GM18517 (cell line): ENCODE data around the gene SHMT2.
A peak's percentile ranks its signal among the peaks of the same experiment; 100 is the strongest.

Experiments used
- ATAC-seq: cut with Tn5 transposase; IDR thresholded peaks from one replicate; pipeline ENCODE4 v1.9.1; 2021; ENCODE audit warnings: mild to moderate bottlenecking, moderate library complexity; ENCODE audit not compliant: unreplicated experiment

The SHMT2 gene

DNA sequence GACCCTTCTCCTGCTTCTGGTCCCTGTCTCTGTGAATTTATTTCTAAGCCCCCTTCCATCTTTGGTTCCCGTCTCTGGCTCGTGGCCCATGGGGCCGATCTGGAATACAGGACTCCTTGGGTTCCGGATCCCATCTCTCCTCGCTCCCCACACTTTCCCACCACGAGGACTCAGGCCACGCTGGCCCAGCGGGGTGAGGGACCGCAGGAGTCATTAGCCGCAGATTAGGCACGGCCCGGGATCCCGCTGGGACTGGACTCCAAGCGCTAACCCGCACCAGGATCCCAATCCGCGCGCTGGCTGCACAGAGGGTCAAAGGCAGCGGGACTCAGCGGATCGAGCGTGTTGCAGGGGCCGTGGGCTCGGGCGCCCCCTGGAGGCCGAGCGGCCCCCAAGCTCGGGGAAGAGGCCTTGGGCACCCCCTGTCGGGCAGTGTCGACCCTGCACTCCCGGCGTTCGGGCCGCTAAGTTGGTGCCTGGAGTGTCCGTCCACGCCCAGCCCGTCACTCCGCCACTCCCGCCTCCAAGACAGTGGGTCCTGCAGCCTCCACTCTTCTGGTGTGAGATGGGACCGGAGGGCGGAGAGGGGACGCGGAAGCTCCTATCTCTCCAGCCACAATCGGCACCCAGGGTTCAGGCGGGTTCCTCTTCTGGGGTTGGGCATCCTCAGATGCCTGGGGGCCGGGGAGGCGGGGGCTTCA, 9.5 kb downstream of the SHMT2 start:
- peak; percentile 48 for ATAC-seq

DNA sequence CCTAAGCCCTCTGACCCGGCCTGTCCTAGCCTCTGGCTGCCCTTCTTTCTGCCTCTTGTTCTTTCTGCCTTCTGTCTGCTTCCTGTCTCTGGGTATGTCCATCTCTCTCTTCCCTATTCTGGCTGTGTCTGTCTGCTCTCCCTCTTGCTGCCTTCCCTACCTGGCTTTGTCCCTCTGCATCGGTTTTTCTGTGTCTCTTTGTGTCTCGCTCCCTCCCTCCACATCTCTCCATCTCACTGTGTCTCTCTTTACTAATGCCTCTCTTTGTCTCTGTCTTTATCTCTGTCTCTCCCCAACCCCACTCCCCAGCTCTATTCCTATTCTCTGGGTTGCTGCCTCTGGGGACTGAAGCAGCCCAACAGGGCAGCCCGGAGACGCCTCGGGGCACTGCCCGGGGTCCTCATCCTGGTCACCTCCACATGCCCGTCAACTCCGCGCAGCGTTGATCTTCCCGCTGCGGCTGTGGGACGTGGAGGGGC, 10.1 kb downstream of the SHMT2 start:
- no peak for ATAC-seq

DNA sequence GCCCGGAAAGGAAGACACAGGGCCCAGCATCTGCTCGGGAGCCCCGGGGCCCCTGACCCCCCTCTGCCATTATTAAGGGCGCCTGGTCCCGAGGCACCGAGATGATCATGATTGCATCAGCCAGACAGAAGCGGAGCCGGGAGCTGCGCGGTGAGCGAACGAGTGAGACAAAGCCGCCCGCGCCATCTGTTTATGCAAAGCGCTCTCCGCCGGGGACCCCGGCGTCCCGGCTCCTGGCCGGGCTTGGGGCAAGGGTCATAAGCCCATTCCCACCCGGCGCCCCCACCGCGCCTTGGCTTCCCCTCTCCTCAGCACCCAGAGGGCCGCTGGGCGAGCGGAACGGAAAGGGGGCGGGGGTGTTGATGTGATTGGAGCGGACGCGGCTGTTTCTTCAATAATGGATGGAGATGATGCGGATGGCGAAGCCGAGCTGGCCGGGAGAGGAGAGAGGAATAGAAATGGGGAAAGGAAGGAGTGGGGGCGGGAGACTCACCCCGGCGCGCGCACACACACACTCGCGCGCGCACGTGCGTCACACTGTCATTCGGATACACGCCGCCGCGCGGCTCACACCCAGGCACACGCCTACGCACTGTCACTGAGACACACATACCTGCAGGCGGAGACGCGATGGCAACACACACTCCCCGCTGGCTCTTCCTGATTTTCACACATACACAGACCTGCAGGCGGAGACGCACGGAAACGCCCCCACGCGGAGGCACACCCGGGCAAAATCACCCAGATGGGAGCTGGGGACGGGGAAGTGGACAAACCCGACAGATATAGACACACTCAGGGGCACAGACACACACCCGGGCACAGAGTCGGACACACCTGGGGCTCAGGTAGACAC, 10.8 kb downstream of the SHMT2 start:
- ATAC-seq: no peak

DNA sequence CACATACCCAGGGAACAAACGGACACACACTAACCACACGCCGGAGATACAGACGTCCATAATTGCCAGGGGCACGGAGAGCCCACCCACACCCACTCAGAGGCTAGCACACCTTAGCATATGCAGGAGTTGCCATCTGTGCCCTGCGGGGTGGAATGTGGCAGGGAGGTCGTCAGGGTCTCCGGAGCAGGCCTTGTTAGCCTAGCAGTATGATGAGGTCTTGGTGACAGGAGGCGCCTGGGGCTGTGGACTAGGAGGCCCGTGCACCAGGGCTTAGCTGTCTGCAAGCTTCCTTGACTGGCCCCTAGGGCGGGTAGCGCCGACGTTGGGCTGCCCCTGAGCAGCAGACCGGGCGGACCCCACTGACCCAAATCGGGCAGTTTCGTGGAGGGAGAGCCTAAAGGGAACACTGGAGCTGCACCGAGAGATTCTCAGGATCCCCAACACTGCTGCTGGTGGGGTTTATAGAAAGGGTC, 11.5 kb downstream of the SHMT2 start:
- ATAC-seq: no peak

DNA sequence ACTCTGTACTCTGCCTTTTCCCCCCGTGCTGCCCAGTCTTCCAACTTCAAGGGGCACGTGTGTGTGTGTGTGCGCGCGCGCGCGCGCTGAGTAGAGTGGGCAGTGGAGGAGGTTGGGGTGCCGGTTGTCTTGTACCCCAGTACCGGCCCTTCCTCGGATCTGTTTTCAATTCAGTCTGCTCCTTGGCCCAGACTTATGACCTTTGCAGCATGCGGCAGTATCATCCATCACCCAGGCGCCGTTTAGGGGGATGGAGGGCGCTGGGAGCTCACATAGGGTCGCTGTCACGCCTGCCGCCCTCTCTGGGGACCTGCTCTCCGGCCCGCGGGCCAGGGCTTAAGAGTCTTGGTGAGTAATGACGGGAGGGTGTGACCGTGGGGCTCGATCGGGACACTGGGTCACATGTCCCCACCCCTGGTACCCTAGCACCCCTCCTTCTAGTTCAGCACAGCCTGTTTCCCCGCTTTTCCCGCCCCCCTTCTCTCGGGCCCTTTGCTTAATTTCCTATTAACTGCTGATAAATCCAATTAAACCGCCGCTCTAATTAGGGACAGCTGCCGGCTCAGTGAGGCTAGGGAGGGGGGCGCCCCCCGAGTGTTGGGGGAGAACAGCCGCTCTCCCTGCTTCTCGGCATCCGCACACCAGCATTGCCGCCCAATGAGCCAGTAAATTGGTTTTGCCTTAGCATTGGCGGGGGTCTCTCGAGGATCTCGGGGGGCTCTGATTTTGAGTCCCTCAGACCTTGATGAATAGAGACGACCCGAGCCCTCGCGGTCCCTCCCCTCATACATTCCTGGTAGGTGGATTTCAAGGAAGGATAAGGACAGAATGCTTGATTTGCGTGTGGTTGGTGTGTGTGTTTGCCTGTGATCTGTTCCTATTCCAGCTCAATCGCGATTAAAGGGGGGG, 12.1 kb downstream of the SHMT2 start:
- no peak for ATAC-seq

DNA sequence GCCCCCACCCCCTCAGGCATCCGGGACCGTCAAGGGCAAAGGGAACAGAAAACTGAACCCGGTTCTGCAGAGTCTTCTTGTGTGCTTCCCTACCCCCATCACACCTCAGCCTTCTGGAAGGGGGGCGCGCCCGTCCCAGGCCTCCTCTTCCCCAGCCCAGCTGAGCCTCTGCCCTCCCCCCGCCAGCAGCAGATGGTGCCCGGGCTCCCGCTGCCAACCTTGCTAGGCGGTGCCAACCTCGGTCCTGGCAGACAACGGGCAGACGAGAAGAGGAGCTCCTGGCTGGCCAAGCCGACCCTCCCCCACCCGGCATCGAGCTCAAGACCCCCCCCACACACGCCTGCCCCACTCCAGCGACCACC, 12.8 kb downstream of the SHMT2 start:
- ATAC-seq: no peak

DNA sequence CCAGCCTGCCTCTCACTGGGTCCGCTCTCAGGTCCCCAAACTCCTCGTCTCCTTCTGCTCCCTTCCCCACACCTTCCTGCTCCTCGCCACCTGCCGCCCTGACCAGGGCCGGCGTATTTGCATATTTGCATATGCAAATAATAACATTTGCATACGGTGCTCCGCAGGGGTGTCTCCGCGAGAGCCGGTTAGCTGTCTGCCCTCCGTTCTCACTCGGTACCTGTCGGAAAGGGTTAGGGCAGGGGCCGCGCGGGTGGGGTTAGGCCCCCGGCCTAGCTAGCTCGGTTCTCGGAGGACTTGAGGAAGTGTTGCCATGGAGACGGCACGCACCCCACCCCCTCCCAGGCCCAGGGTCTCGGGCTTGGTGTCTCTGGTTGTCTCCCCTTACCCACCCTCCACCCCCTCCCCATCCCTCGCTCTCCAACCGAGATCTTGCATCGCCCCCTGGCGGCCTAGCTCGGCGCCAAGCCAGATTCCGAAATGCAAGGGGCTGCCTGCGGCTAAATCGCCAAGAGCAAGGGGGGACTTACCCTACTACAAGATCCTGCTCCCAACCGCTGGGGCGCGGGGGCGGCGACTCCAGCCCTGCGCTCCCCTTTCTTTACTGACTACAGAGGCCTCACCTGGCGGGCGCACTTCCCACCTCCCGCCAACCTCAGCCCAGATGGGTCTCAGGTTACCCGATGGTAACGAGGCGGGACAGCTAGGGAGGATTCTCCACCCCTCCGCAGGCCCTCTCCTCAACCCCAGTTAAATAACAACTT, 13.4 kb downstream of the SHMT2 start:
- ATAC-seq: no peak

DNA sequence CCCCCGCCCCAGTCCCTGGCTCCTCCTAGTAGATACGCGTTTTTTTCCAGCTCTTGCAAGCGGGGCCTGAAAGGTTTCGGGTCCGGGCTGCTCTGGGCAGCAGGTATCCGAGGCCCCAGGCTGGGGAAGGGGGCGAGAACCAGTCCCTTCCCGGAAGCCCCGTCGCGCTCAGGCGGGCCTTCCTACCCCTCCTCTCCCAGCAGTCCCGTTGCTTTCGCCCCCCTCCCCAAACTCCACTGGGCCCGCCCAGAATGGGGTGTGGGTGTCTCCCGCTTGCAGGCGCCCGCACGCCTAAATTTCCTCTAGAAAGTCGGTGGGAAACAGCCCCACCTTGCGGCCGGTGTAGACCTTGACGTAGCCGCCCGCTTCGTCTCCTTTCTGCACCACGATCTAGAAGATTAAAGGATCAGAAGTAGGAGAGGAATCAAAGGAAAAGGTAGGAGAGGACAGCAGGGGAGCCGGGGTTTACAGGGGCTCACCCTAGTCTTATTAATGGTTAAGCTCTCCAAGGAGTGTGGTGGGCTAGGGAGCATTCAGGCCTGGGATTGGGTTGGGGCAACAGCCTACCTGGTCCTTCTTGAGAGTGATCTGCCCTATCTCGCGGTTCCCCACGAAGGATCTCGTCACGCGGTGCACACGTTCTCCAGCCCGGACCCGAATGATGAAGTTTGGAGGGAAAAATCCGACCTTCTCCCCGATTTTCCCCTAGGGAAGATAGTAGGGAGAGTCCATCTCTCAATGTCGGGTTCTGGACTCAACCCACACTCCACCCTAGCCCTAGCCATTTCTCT, 14.2 kb downstream of the SHMT2 start:
- ATAC-seq: no peak

DNA sequence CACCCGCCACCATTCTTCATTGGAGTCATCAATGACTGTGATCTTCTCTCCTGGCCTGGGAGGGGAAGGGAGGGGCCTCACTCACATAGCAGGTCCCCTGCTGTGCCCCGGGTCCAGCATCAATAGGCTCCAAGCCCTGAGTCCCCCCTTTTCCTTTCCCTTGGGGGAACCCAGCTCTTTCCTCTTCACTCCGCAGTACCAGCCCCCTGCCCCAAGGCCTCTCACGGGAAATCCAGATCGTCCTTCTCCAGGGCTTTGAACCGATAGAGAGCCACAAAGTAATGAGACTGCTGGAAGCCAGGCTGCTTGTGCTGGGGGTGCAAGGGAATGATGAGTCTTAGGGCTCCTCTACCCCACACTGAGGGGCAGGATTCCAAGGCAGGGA, 14.8 kb downstream of the SHMT2 start:
- ATAC-seq: no peak

DNA sequence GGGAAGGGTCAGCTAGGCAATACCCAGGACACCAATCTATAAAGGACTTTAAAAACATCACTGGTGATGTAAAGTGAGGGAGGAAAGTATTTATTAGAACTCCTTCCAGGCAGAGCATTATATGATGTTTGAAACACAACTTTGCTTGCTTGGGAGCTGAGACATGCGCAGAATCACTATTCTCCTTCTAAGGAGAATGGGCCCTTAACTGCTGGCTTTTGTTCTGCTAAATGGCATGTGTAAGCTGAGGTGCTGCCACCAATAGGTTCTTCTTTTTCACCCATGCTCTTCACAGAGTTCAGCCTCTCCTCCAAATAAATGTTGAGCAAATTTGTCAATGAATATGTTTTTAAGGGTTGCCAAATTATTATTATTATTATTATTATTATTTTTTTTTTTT, 17.5 kb downstream of the SHMT2 start:
- no peak for ATAC-seq

DNA sequence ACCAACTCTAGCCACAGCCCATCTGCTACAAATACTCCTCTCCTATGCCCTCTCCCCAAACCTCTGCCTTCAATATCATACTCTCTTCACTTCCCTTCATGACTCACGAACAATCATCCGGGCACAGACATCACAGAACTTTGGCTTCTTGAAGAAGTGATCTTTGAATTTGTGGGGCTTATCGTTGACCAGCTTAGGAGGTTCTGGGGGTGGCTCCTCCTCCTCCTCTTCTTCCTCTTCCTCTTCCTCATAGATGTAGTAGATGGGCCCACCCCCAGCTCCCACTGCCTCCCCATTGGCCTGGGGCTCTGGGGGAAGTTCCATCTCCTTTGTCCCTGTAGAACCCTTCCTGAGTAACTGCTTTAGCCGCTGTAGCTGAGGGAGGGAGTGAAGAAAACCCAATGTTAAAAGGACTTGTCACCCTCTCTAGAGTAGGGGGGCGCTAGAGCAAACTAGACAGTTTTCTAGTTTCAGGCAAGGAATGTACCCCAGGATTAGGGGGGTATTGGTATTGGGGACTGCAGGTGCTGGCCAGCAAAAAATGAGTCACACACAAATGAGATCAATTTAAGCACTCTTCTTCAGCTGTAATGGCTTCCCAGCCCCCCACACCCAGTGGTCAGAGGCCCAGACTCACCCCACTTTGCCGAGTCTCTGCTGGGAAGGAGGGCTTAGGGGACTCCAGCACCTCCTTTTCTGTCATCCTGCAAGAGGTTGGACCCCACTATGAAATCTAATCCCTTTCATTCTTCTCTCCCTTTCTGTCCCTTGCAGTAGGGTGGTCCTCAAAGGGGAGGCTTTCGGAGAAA, 19.6 kb downstream of the SHMT2 start:
- ATAC-seq: no peak

DNA sequence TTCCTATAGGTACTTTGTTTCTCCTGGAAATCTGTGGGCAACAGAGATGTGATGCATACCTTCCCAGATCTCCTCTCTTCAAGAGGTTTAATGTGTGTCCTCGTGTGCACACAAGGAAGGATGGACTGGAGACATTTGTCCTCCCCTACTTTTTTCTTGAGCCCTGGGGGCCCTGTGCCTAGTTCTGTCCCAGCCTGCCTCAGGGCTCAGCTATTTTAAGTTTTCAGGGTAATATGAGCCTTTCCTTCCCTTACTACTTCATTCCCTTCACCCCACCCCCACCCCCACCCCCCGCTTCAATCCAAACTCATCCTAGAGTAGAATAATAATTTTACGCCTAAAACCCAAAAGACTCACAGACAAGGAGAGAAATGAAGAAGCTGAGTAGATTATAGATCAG, 21.0 kb downstream of the SHMT2 start:
- no peak for ATAC-seq

DNA sequence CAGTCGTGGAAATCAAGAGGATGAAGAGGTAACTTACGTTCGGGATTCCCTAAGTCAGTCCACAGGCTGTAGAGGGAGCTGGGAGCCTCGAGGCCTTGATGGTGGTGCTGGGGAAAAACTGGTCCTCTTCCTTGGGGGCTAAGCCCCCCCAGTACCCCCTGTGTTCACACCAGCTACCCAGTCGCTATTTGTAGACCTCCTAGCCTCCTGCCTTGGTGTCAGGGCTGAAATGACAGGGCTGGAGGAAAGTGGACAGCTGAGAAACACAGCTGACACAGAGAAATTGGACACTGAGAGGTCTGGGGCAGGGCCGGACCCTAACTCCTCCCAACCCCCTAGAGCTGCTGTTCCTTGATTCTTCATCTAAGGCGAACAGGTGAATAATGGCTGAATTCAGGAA, 21.4 kb downstream of the SHMT2 start, which contains the start of gene STAC3:
STAC3 (minus strand) TSS at position 232 of the 400 bp plus-strand sequence. CDS start 1,551 bp downstream, outside the sequence.
- no peak for ATAC-seq

DNA sequence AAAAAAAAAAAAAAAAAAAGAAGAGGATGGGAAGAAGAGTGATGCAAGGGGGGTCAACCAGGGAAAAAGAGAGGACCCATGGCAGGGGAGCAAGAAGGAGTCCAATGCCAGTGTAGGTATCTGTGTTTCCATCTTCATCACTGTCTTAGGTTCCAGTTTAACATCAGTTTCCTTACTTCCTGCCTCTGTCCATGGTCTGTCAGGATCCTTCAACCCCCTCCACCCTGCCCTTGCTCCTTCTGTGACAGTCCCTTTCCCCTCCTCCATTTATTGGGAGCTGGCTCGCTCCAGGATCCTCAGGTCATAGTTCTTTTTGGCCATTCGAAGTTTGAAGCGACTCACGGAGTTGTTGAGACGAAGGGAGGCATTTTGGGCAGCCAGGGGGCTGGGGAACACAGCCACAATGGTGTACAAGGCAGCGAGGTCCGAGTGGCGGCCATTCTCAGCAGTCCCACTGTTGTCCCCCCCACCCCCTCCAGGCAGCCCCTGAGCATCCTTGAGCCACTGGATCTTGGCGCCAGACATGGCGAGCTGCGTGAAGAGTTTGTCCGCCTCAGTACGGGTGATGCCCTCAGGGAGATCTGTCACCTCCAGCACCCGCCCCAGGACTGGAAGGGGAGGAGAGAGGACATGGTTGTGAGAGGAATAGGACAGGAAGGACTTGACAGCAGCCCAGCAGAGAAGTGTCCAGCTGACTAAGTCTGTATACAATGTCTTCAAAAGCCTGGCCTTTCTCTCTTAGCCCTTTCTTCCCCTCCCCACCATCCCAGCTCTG, 25.2 kb downstream of the SHMT2 start:
- ATAC-seq: no peak

DNA sequence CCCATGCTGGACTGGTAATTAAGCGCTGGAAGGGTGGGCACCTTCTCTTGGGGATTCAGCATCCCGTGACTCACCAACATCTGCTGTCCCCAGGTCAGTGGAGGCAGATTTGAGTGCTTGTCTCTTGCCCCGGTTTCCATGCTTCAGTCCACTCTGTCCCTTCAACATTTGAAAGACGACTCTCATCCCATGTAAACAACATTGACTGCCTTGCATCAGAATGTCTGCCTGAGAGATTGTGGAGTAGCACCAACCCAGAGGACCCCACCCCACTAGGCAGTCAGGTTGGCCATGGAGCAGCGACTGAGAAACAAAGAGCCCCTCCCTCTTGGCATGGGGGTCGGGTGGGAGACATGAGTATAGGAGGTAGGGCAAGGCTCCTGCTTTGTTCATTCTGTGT, 26.4 kb downstream of the SHMT2 start:
- no peak for ATAC-seq

DNA sequence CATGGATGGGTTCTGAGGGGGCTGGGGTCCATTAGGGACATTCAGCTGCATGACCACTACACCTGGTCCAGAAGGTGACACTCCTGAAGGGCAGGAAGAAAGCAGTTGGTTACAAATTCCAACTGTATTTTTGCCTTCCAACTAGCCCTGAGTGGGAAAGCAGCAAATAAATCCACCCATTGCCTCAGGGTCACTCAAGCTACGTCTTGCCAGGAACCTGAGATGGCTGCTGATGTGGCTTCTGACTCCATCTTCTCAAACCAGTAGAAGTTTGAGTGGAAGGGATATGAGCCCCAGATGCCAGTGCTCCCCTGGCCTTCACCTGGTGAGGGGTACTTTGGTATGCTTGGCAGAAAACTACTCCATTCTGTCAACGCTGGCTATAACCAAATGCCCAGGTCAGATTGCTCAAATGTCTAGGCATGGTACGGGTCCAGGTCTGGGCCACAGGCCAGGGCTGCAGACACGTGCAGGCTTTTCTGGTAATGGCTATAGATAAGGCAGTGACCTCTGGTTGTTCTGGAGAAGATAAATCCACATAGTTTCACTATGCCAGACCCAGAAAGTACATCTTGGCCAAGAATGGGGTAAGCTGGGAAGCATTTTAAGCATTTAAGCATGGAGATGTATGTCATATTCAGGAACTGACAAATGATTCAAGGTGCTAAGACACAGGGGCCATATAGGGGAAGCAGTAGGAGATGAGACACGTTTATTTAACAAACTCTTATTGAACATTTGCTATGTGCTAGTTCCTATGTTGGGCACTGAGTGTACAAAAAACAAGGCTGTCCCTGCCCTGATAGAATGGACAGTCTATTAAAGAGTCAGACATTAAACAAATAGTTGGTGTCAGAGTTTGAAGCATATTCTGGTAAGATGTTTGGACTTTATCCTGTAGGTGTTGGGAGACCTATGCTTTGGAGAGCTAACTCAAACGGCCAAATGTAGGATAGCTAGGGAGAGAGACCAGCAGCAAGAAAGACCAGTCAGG, 29.8 kb downstream of the SHMT2 start:
- ATAC-seq: no peak

DNA sequence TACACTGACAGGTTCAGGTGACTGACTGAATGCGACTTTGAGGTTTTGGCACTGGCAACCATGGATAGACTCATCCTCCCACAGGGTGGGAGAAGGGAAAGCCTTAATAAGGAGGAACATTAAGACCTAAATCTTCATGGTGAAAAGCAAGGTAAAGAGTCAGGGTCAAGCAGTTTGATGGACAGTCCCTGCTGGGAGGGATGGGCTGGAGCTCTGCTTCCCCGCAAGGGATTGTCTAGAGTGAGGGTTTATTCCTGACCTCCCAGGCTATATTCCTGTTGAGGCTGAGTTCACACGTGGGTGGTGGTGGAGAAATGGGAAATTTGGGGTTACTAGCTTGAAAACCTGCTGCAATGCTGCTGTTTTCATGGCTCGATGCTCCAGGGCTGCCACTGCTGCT, 30.9 kb downstream of the SHMT2 start:
- no peak for ATAC-seq
